Measurements from ENCODE around the gene CTSL.

CTSL gene

GRCh38 chr9:87750726-87751125 lies 24.8 kb downstream of the CTSL start:
- Histone ChIP-seq H3K27me3 (ENCODE audit: control insufficient read depth in 3 of 3, insufficient read depth in 3 of 3, low read depth in 1 of 3, low read length in 3 of 3) (no peaks in the 10 kb centered on the region), H2AK5ac (ENCODE audit: low read depth, low read length) (no peak overlapping the region), H3K18ac (ENCODE audit: low read length) (no peak overlapping the region), H2AFZ (ENCODE audit: low read length) (no peak overlapping the region), H3K4me3 (ENCODE audit: low read length in 2 of 2) (no peak overlapping the region), H3K4me1 (ENCODE audit: control insufficient read depth in 2 of 2, insufficient read depth in 1 of 2, low read depth in 1 of 2, low read length in 2 of 2) (peaks cover 0 to 3% of the 10 kb centered on the region in 2 donors), H3K23ac (ENCODE audit: low read depth, low read length, poor library complexity) (no peak overlapping the region), H3K36me3 (replicated peaks in 1 of 2; ENCODE audit: control insufficient read depth in 2 of 2, insufficient read depth in 2 of 2, low read length in 2 of 2) (no peaks in the 10 kb centered on the region), H4K8ac (ENCODE audit: low read depth, low read length) (no peak overlapping the region), H3K9ac (ENCODE audit: low read depth, low read length, poor library complexity) (no peak overlapping the region), H4K91ac (ENCODE audit: low read depth, low read length, poor library complexity) (no peak overlapping the region), H3K79me1 (ENCODE audit: low read depth, low read length) (no peaks in the 10 kb centered on the region), H3K27ac (replicated peaks; ENCODE audit: low read length) (no peak overlapping the region), H2BK120ac (ENCODE audit: low read depth, low read length) (no peak overlapping the region), H2BK12ac (ENCODE audit: low read length) (no peak overlapping the region), H2BK5ac (ENCODE audit: low read length) (no peak overlapping the region), H3K9me3 (replicated peaks in 1 of 2; ENCODE audit: control insufficient read depth in 2 of 2, insufficient read depth in 1 of 2, low read depth in 1 of 2, low read length in 2 of 2) (no peaks in the 10 kb centered on the region), H3K4me2 (ENCODE audit: insufficient read depth, low read length, poor library complexity, severe bottlenecking) (no peak overlapping the region), H3K4ac (ENCODE audit: low read length) (no peak overlapping the region), H2BK15ac (ENCODE audit: low read length) (no peak overlapping the region), H3K14ac (ENCODE audit: low read length) (no peak overlapping the region)
- WGBS, 2 donors (ENCODE audit: extremely low coverage in 2 of 2, insufficient read length in 2 of 2, insufficient replicate concordance in 1 of 2) = no CpG with 5 or more reads among the region's 2 CpGs
- no peak for DNase-seq (ENCODE audit: low spot score)

- no peak for DNase-seq (ENCODE audit: low spot score)
- H2BK12ac ChIP-seq (ENCODE audit: low read length) = no peak overlapping the region
- no peak overlapping the region for H2AK5ac ChIP-seq (ENCODE audit: low read depth, low read length)
- no CpG with 5 or more reads among the region's 3 CpGs for WGBS, 2 donors (ENCODE audit: extremely low coverage in 2 of 2, insufficient read length in 2 of 2, insufficient replicate concordance in 1 of 2)
- peaks cover 0 to 3% of the 10 kb centered on the region in 2 donors for H3K4me1 ChIP-seq (ENCODE audit: control insufficient read depth in 2 of 2, insufficient read depth in 1 of 2, low read depth in 1 of 2, low read length in 2 of 2)
- H3K23ac ChIP-seq (ENCODE audit: low read depth, low read length, poor library complexity) = no peak overlapping the region
- H3K79me1 ChIP-seq (ENCODE audit: low read depth, low read length) = no peaks in the 10 kb centered on the region
- no peak overlapping the region for H3K4me2 ChIP-seq (ENCODE audit: insufficient read depth, low read length, poor library complexity, severe bottlenecking)
- H3K36me3 ChIP-seq (replicated peaks in 1 of 2; ENCODE audit: control insufficient read depth in 2 of 2, insufficient read depth in 2 of 2, low read length in 2 of 2) = no peaks in the 10 kb centered on the region
- no peak overlapping the region for H2BK5ac ChIP-seq (ENCODE audit: low read length)
- H2BK120ac ChIP-seq (ENCODE audit: low read depth, low read length) = no peak overlapping the region
- H2AFZ ChIP-seq (ENCODE audit: low read length) = no peak overlapping the region
- H4K8ac ChIP-seq (ENCODE audit: low read depth, low read length) = no peak overlapping the region
- no peak overlapping the region for H3K4ac ChIP-seq (ENCODE audit: low read length)
- no peak overlapping the region for H3K27ac ChIP-seq (replicated peaks; ENCODE audit: low read length)
- no peak overlapping the region for H4K91ac ChIP-seq (ENCODE audit: low read depth, low read length, poor library complexity)
- no peaks in the 10 kb centered on the region for H3K27me3 ChIP-seq (ENCODE audit: control insufficient read depth in 3 of 3, insufficient read depth in 3 of 3, low read depth in 1 of 3, low read length in 3 of 3)
- no peaks in the 10 kb centered on the region for H3K9me3 ChIP-seq (replicated peaks in 1 of 2; ENCODE audit: control insufficient read depth in 2 of 2, insufficient read depth in 1 of 2, low read depth in 1 of 2, low read length in 2 of 2)
- H3K9ac ChIP-seq (ENCODE audit: low read depth, low read length, poor library complexity) = no peak overlapping the region
- H3K4me3 ChIP-seq (ENCODE audit: low read length in 2 of 2) = no peak overlapping the region
- H3K14ac ChIP-seq (ENCODE audit: low read length) = no peak overlapping the region
- no peak overlapping the region for H2BK15ac ChIP-seq (ENCODE audit: low read length)
- no peak overlapping the region for H3K18ac ChIP-seq (ENCODE audit: low read length)
Observed at GRCh38 chr9:87751423-87751822, 25.5 kb downstream of the CTSL start.

GRCh38 chr9:87751868-87752267 lies 25.9 kb downstream of the CTSL start:
- H4K8ac ChIP-seq (ENCODE audit: low read depth, low read length) = no peak overlapping the region
- WGBS, 2 donors (ENCODE audit: extremely low coverage in 2 of 2, insufficient read length in 2 of 2, insufficient replicate concordance in 1 of 2) = no CpG with 5 or more reads among the region's 4 CpGs

GRCh38 chr9:87753313-87753712 lies 27.4 kb downstream of the CTSL start:
- H4K8ac ChIP-seq (ENCODE audit: low read depth, low read length) = no peak overlapping the region
- H2AK5ac ChIP-seq (ENCODE audit: low read depth, low read length) = no peak overlapping the region
- WGBS, 2 donors (ENCODE audit: extremely low coverage in 2 of 2, insufficient read length in 2 of 2, insufficient replicate concordance in 1 of 2) = no CpG with 5 or more reads among the region's 2 CpGs
- no peak overlapping the region for H3K4me2 ChIP-seq (ENCODE audit: insufficient read depth, low read length, poor library complexity, severe bottlenecking)
- no peak overlapping the region for H2BK15ac ChIP-seq (ENCODE audit: low read length)
- no peak overlapping the region for H4K91ac ChIP-seq (ENCODE audit: low read depth, low read length, poor library complexity)
- no peak overlapping the region for H3K18ac ChIP-seq (ENCODE audit: low read length)
- H3K79me1 ChIP-seq (ENCODE audit: low read depth, low read length) = no peaks in the 10 kb centered on the region
- H3K23ac ChIP-seq (ENCODE audit: low read depth, low read length, poor library complexity) = no peak overlapping the region
- H2AFZ ChIP-seq (ENCODE audit: low read length) = no peak overlapping the region
- no peak for DNase-seq (ENCODE audit: low spot score)
- H2BK12ac ChIP-seq (ENCODE audit: low read length) = no peak overlapping the region
- H2BK120ac ChIP-seq (ENCODE audit: low read depth, low read length) = no peak overlapping the region
- H3K27me3 ChIP-seq (ENCODE audit: control insufficient read depth in 3 of 3, insufficient read depth in 3 of 3, low read depth in 1 of 3, low read length in 3 of 3) = no peaks in the 10 kb centered on the region
- no peak overlapping the region for H3K9ac ChIP-seq (ENCODE audit: low read depth, low read length, poor library complexity)
- peaks cover 0 to under 1% of the 10 kb centered on the region in 2 donors for H3K4me1 ChIP-seq (ENCODE audit: control insufficient read depth in 2 of 2, insufficient read depth in 1 of 2, low read depth in 1 of 2, low read length in 2 of 2)
- no peaks in the 10 kb centered on the region for H3K36me3 ChIP-seq (replicated peaks in 1 of 2; ENCODE audit: control insufficient read depth in 2 of 2, insufficient read depth in 2 of 2, low read length in 2 of 2)
- H3K14ac ChIP-seq (ENCODE audit: low read length) = no peak overlapping the region
- no peak overlapping the region for H2BK5ac ChIP-seq (ENCODE audit: low read length)
- H3K9me3 ChIP-seq (replicated peaks in 1 of 2; ENCODE audit: control insufficient read depth in 2 of 2, insufficient read depth in 1 of 2, low read depth in 1 of 2, low read length in 2 of 2) = no peaks in the 10 kb centered on the region
- no peak overlapping the region for H3K4me3 ChIP-seq (ENCODE audit: low read length in 2 of 2)
- H3K27ac ChIP-seq (replicated peaks; ENCODE audit: low read length) = no peak overlapping the region
- H3K4ac ChIP-seq (ENCODE audit: low read length) = no peak overlapping the region

More at GRCh38 chr9:87751868-87752267, 25.9 kb downstream of the CTSL start:
- Histone ChIP-seq H2AK5ac (ENCODE audit: low read depth, low read length) (no peak overlapping the region), H3K27ac (replicated peaks; ENCODE audit: low read length) (no peak overlapping the region), H3K4ac (ENCODE audit: low read length) (no peak overlapping the region), H2BK12ac (ENCODE audit: low read length) (no peak overlapping the region), H4K91ac (ENCODE audit: low read depth, low read length, poor library complexity) (no peak overlapping the region), H2BK5ac (ENCODE audit: low read length) (no peak overlapping the region), H3K23ac (ENCODE audit: low read depth, low read length, poor library complexity) (no peak overlapping the region), H3K4me2 (ENCODE audit: insufficient read depth, low read length, poor library complexity, severe bottlenecking) (no peak overlapping the region), H2AFZ (ENCODE audit: low read length) (no peak overlapping the region), H2BK120ac (ENCODE audit: low read depth, low read length) (no peak overlapping the region), H3K36me3 (replicated peaks in 1 of 2; ENCODE audit: control insufficient read depth in 2 of 2, insufficient read depth in 2 of 2, low read length in 2 of 2) (no peaks in the 10 kb centered on the region), H3K9ac (ENCODE audit: low read depth, low read length, poor library complexity) (no peak overlapping the region), H3K18ac (ENCODE audit: low read length) (no peak overlapping the region), H3K9me3 (replicated peaks in 1 of 2; ENCODE audit: control insufficient read depth in 2 of 2, insufficient read depth in 1 of 2, low read depth in 1 of 2, low read length in 2 of 2) (no peaks in the 10 kb centered on the region), H2BK15ac (ENCODE audit: low read length) (no peak overlapping the region), H3K27me3 (ENCODE audit: control insufficient read depth in 3 of 3, insufficient read depth in 3 of 3, low read depth in 1 of 3, low read length in 3 of 3) (no peaks in the 10 kb centered on the region), H3K79me1 (ENCODE audit: low read depth, low read length) (no peaks in the 10 kb centered on the region), H3K4me3 (ENCODE audit: low read length in 2 of 2) (no peak overlapping the region), H3K4me1 (ENCODE audit: control insufficient read depth in 2 of 2, insufficient read depth in 1 of 2, low read depth in 1 of 2, low read length in 2 of 2) (peaks cover 0 to 3% of the 10 kb centered on the region in 2 donors), H3K14ac (ENCODE audit: low read length) (no peak overlapping the region)
- DNase-seq (ENCODE audit: low spot score) = no peak

Data from neuronal stem cell (in vitro differentiated cells).